Neural cell (in vitro differentiated cells): ENCODE measurements around the gene UBE2K.

ENCODE experiments used
- CTCF ChIP-seq: fragments of 450-650 bp; IDR thresholded peaks from 2 replicates; pipeline ENCODE4 v1.5.1; 2014; ENCODE audit warnings: antibody characterized with exemption, mild to moderate bottlenecking, moderate library complexity; ENCODE audit not compliant: poor library complexity, severe bottlenecking
- EP300 ChIP-seq: fragments of 450-650 bp; conservative IDR thresholded peaks from 2 replicates; pipeline ENCODE4 v1.6.1; 2014; ENCODE audit warnings: antibody characterized with exemption, mild to moderate bottlenecking, moderate library complexity; ENCODE audit not compliant: poor library complexity, severe bottlenecking
- POLR2AphosphoS5 ChIP-seq: IDR thresholded peaks from 2 replicates; pipeline ENCODE4 v1.6.1; 2012
- RAD21 ChIP-seq: fragments of 450-650 bp; conservative IDR thresholded peaks from 2 replicates; pipeline ENCODE4 v1.6.1; 2014; ENCODE audit warnings: antibody characterized with exemption, mild to moderate bottlenecking, moderate library complexity
- SMC3 ChIP-seq: fragments of 450-650 bp; conservative IDR thresholded peaks from 2 replicates; pipeline ENCODE4 v1.6.1; 2014; ENCODE audit warnings: antibody characterized with exemption, mild to moderate bottlenecking, moderate library complexity; ENCODE audit not compliant: poor library complexity

GRCh38 chr4:39754309-39754708, 56.4 kb downstream of the UBE2K start:
- no peak for TF ChIP-seq CTCF
- no peak for TF ChIP-seq RAD21
- no peak for TF ChIP-seq SMC3
- TF ChIP-seq EP300 = no peak
- TF ChIP-seq POLR2AphosphoS5 = no peak
